BLaER1 treated with 17β-estradiol and CSF1 and Interleukin-3, amounts not matched to agents 10 nM and 100 nM (cell line): ENCODE results near the gene TUBGCP6.

Experiments used
- H3K27ac ChIP-seq, 11 experiments: shearing (Covaris generic); formaldehyde crosslinking; 2 replicates each; pipeline ENCODE4 v1.8.1; 2022
- H3K27me3 ChIP-seq, 11 experiments: shearing (Covaris generic); formaldehyde crosslinking; 2 replicates each; pipeline ENCODE4 v1.8.1; 2022
- H3K36me3 ChIP-seq, 11 experiments: shearing (Covaris generic); formaldehyde crosslinking; 2 replicates each; pipeline ENCODE4 v1.8.1; 2022
- H3K4me1 ChIP-seq, 10 experiments: shearing (Covaris generic); formaldehyde crosslinking; 2 replicates each; pipeline ENCODE4 v1.8.1; 2022
- H3K4me2 ChIP-seq, 11 experiments: shearing (Covaris generic); formaldehyde crosslinking; 2 replicates each; pipeline ENCODE4 v1.8.1; 2022
- H3K4me3 ChIP-seq, 10 experiments: shearing (Covaris generic); formaldehyde crosslinking; 2 replicates each; pipeline ENCODE4 v1.8.1; 2022
- H3K9ac ChIP-seq, 11 experiments: shearing (Covaris generic); formaldehyde crosslinking; 2 replicates each; pipeline ENCODE4 v1.8.1; 2022
- H3K9me3 ChIP-seq, 11 experiments: shearing (Covaris generic); formaldehyde crosslinking; replicated peaks in 1 of 11; 2 replicates each; pipeline ENCODE4 v1.8.1; 2022
- H4K20me1 ChIP-seq, 11 experiments: shearing (Covaris generic); formaldehyde crosslinking; 2 replicates each; pipeline ENCODE4 v1.8.1; 2022
- Cebpa-rat ChIP-seq, 11 experiments: shearing (Covaris generic); IDR thresholded peaks; 2 replicates each; pipeline ENCODE4 v1.8.1; 2022

TUBGCP6 gene

GRCh38 chr22:50175191-50175461, 69.7 kb downstream of the TUBGCP6 start:
- Histone ChIP-seq H3K4me3 (no peak overlapping the region), H3K36me3 (no peaks in the 10 kb centered on the region), H3K9me3 (no peaks in the 10 kb centered on the region), H3K9ac (no peak overlapping the region), H3K4me2 (peak overlapping the region in 2 of 11 experiments; percentile 77 to 79; a peak in 1 of 22 replicates), H3K27me3 (peaks cover 20 to 46% (median 34%) of the 10 kb centered on the region in 11 experiments), H3K4me1 (peaks cover 25 to 85% (median 71%) of the 10 kb centered on the region in 10 experiments), H4K20me1 (peaks cover 0 to 79% (median 20%) of the 10 kb centered on the region in 11 experiments; a peak in 15 of 22 replicates), H3K27ac (no peak overlapping the region)
- no peak for TF ChIP-seq Cebpa-rat (IDR thresholded peaks at IDR 0.05)

GRCh38 chr22:50174382-50175190, 70.2 kb downstream of the TUBGCP6 start:
- no peaks in the 10 kb centered on the region for H3K9me3 ChIP-seq
- no peak for TF ChIP-seq Cebpa-rat (IDR thresholded peaks at IDR 0.05)
- no peak overlapping the region for H3K4me3 ChIP-seq
- peaks cover 0 to 74% (median 20%) of the 10 kb centered on the region in 11 experiments; a peak in 13 of 22 replicates for H4K20me1 ChIP-seq
- H3K4me1 ChIP-seq = peaks cover 20 to 79% (median 65%) of the 10 kb centered on the region in 10 experiments
- peak overlapping the region in 3 of 11 experiments; percentile 75 to 86 (median 75); a peak in 4 of 22 replicates for H3K4me2 ChIP-seq
- H3K36me3 ChIP-seq = no peaks in the 10 kb centered on the region
- no peak overlapping the region for H3K9ac ChIP-seq
- peaks cover 26 to 46% (median 39%) of the 10 kb centered on the region in 11 experiments for H3K27me3 ChIP-seq
- no peak overlapping the region for H3K27ac ChIP-seq

DNA sequence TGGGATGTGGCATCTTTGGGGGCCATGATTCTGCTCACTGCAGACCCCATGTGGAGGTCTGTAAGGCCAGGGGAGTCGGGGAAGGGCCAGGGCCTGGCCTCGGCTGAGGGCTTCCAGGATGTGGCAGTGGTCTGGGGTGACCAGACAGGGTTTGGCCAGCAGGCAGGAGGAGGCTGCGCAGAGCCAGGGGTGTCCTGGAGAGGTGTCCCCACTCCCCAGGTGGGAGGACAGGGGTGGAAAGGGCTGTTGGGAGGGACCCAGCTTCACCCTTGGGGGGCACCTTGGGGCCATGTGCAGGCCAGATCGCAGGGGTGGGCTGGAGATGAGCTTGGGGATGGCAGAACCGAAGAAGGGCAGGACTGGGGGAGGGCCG, 70.9 kb downstream of the TUBGCP6 start:
- peaks cover 19 to 76% (median 59%) of the 10 kb centered on the region in 10 experiments for H3K4me1 ChIP-seq
- H3K27me3 ChIP-seq = peaks cover 32 to 46% (median 40%) of the 10 kb centered on the region in 11 experiments
- TF ChIP-seq Cebpa-rat (IDR thresholded peaks at IDR 0.05) = no peak
- H3K4me2 ChIP-seq = peak overlapping the region in 10 of 11 experiments; percentile 35 to 86 (median 76); a peak in 20 of 22 replicates
- H3K27ac ChIP-seq = no peak overlapping the region
- H3K4me3 ChIP-seq = no peak overlapping the region
- peaks cover 0 to 68% (median 15%) of the 10 kb centered on the region in 11 experiments; a peak in 14 of 22 replicates for H4K20me1 ChIP-seq
- no peaks in the 10 kb centered on the region for H3K36me3 ChIP-seq
- H3K9me3 ChIP-seq = no peaks in the 10 kb centered on the region
- no peak overlapping the region; a peak in 1 of 22 replicates for H3K9ac ChIP-seq

DNA sequence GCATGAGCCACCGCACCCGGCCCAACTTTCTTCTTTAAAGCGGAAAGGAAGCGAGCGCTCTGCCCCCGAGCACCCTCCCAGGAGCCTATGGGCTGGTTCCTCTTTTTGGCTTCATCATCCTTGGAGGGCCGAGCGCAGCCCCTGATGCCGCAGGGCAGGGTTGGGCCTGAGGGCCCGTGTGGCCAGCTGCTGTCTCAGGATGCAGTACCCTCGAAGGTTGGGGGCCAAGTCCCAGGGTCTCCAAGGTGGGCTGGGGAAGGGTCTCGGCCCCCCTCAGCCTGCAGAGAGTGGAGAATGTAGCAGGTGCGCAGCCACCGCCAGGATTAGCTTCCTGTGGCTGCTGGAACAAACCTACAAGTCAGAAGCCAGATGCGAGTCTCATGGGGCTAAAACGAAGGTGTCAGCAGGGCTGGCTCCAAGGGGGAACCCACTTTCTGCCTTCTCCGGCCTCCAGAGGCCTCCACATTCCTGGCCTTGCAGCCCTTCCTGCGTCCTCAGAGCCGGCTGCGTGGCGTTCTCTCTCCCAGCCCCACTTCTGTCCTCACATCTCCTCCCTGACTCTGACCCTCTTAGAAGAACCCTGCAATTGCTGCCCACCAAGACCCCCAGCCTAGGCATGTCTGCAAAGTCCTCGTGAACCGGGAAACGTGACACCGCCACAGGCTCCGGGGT, 71.4 kb downstream of the TUBGCP6 start:
- Histone ChIP-seq H3K4me1 (peaks cover 19 to 71% (median 54%) of the 10 kb centered on the region in 10 experiments), H3K36me3 (no peaks in the 10 kb centered on the region), H3K9ac (no peak overlapping the region; a peak in 2 of 22 replicates), H4K20me1 (peaks cover 0 to 63% (median 15%) of the 10 kb centered on the region in 11 experiments; a peak in 14 of 22 replicates), H3K4me3 (no peak overlapping the region), H3K9me3 (no peaks in the 10 kb centered on the region), H3K4me2 (peak overlapping the region; percentile 35 to 86 (median 75)), H3K27ac (no peak overlapping the region), H3K27me3 (peaks cover 34 to 46% (median 41%) of the 10 kb centered on the region in 11 experiments)
- no peak for TF ChIP-seq Cebpa-rat (IDR thresholded peaks at IDR 0.05)

DNA sequence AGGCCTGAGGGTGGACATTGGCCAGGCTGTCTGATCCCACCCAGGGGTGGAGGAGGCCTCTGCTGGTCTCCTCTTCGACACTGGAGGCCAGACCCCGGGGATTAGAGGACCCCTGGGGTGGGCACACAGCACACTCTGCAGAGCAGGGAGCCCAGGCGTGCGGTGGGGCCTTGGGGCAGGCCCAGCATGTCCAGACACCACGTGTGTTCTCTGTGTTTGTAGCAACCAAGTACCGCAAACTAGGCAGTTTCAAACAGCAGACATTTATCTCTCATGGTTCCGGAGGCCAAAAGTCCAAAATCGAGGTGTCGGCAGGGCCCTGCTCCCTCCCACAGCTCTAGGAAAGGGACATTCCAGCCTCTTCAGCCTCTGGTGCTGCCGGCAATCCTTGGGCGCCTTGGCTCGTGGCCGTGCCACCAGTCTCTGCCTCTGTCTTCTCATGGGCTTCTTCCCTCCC, 72.8 kb downstream of the TUBGCP6 start:
- H3K4me2 ChIP-seq = peak overlapping the region; percentile 29 to 86 (median 75); a peak in 18 of 22 replicates
- peaks cover 0 to 55% (median 14%) of the 10 kb centered on the region in 11 experiments; a peak in 14 of 22 replicates for H4K20me1 ChIP-seq
- peaks cover 35 to 56% (median 54%) of the 10 kb centered on the region in 11 experiments for H3K27me3 ChIP-seq
- H3K27ac ChIP-seq = no peak overlapping the region
- peaks cover 19 to 60% (median 45%) of the 10 kb centered on the region in 10 experiments for H3K4me1 ChIP-seq
- H3K4me3 ChIP-seq = no peak overlapping the region
- no peak for TF ChIP-seq Cebpa-rat (IDR thresholded peaks at IDR 0.05)
- no peak overlapping the region; a peak in 1 of 22 replicates for H3K9ac ChIP-seq
- H3K36me3 ChIP-seq = no peaks in the 10 kb centered on the region
- no peaks in the 10 kb centered on the region for H3K9me3 ChIP-seq

- Histone ChIP-seq H3K9ac (no peak overlapping the region; a peak in 1 of 22 replicates), H3K27ac (no peak overlapping the region; a peak in 1 of 22 replicates), H3K27me3 (peaks cover 35 to 57% (median 54%) of the 10 kb centered on the region in 11 experiments), H3K4me3 (no peak overlapping the region), H3K4me1 (peaks cover 19 to 54% (median 39%) of the 10 kb centered on the region in 10 experiments), H3K9me3 (peaks cover 0 to 3% (median 0%) of the 10 kb centered on the region in 11 experiments; a peak in 11 of 22 replicates), H3K4me2 (peak overlapping the region in 8 of 11 experiments; percentile 29 to 86 (median 75); a peak in 14 of 22 replicates), H4K20me1 (peaks cover 0 to 49% (median 14%) of the 10 kb centered on the region in 11 experiments; a peak in 14 of 22 replicates), H3K36me3 (no peaks in the 10 kb centered on the region)
- TF ChIP-seq Cebpa-rat (IDR thresholded peaks at IDR 0.05) = no peak
Measured at GRCh38 chr22:50171319-50171964, 73.4 kb downstream of the TUBGCP6 start.

GRCh38 chr22:50170453-50171318, 74.1 kb downstream of the TUBGCP6 start, which contains the start of gene PANX2:
TSS of gene PANX2 (plus strand) at chr22:50170731. CDS start at chr22:50170731, 0 bp downstream.
- H3K9ac ChIP-seq = peak within 1 kb of the TSS in 8 of 11 experiments; percentile 49 to 73 (median 64); a peak in 13 of 22 replicates
- H3K4me3 ChIP-seq = peak within 1 kb of the TSS; percentile 47 to 74 (median 60)
- peaks cover 19 to 46% (median 33%) of the 10 kb centered on the region in 10 experiments for H3K4me1 ChIP-seq
- peak within 1 kb of the TSS; percentile 61 to 87 (median 75) for H3K4me2 ChIP-seq
- H4K20me1 ChIP-seq = peaks cover 0 to 42% (median 12%) of the 10 kb centered on the region in 11 experiments; a peak in 13 of 22 replicates
- peaks cover 0 to 11% (median 0%) of the 10 kb centered on the region in 11 experiments; a peak in 11 of 22 replicates for H3K9me3 ChIP-seq
- peaks cover 35 to 57% (median 51%) of the 10 kb centered on the region in 11 experiments for H3K27me3 ChIP-seq
- no peaks in the 10 kb centered on the region for H3K36me3 ChIP-seq
- peak within 1 kb of the TSS in 7 of 11 experiments; percentile 30 to 58 (median 43); a peak in 8 of 22 replicates for H3K27ac ChIP-seq
- TF ChIP-seq Cebpa-rat (IDR thresholded peaks at IDR 0.05) = no peak
